ENCODE measurements around the gene MYH6. TPM values are rescaled to one million over a fixed set of nuclear protein-coding genes. Genes with fewer than 3 reads are reported as not detected.

MYH6 gene
- total and polyA plus RNA-seq, 7 donors = 1.5 to 4.9 (median 3.0) TPM; not detected in 4

GRCh38 chr14:23399591-23399990, 8.5 kb downstream of the MYH6 start:
- TF ChIP-seq CTCF (IDR thresholded peaks at IDR 0.05) (no peak), POLR2AphosphoS5 (IDR thresholded peaks at IDR 0.05) (no peak), POLR2A (IDR thresholded peaks at IDR 0.05) (no peak), EP300 (IDR thresholded peaks at IDR 0.05) (no peak)
- Histone ChIP-seq H3K4me1 (no peaks in the 10 kb centered on the region), H3K9me3 (no peaks in the 10 kb centered on the region), H3K27ac (no peak overlapping the region), H3K27me3 (no peaks in the 10 kb centered on the region), H3K4me3 (no peak overlapping the region), H3K36me3 (no peaks in the 10 kb centered on the region)
- 86% methylated on average over 6 of the region's 6 CpGs for WGBS, 2 donors
- intact Hi-C loops (cut with DNase I) = no loop called here
- no peak for DNase-seq

DNA sequence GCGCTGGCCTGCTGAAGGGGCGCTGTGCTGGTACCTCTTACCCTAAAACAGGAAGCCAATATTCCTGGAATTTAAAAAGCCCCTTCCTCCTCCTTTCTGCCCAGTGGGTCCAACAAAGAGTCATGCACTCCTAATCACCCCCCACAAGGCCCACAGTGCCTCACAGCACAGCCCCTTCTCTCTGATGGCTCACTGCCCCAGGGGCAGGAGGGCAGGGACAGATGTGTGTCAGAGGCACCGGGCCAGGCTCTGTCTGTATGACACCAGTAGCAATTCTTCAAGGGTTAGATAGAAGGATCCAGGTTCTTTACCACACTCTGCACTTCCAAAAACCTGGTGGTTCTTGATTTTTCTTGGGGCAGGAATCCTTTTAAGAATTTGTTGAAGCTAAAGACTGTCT, 8.9 kb downstream of the MYH6 start:
- Histone ChIP-seq H3K4me3 (no peak overlapping the region), H3K27me3 (no peaks in the 10 kb centered on the region), H3K36me3 (no peaks in the 10 kb centered on the region), H3K27ac (no peak overlapping the region), H3K4me1 (no peaks in the 10 kb centered on the region), H3K9me3 (no peaks in the 10 kb centered on the region)
- intact Hi-C loops (cut with DNase I) = no loop called here
- 93% methylated on average over 3 of the region's 3 CpGs for WGBS, 2 donors
- TF ChIP-seq POLR2AphosphoS5 (IDR thresholded peaks at IDR 0.05) (no peak), POLR2A (IDR thresholded peaks at IDR 0.05) (no peak), EP300 (IDR thresholded peaks at IDR 0.05) (no peak), CTCF (IDR thresholded peaks at IDR 0.05) (no peak)
- DNase-seq = no peak

GRCh38 chr14:23398348-23398747, 9.7 kb downstream of the MYH6 start:
- no peak for DNase-seq

GRCh38 chr14:23396781-23397407, 11.2 kb downstream of the MYH6 start:
- Histone ChIP-seq H3K4me3 (no peak overlapping the region), H3K27me3 (no peaks in the 10 kb centered on the region), H3K4me1 (no peaks in the 10 kb centered on the region), H3K27ac (no peak overlapping the region), H3K36me3 (no peaks in the 10 kb centered on the region), H3K9me3 (no peaks in the 10 kb centered on the region)
- intact Hi-C loops (cut with DNase I) = no loop called here
- WGBS, 2 donors = 92 to 95% methylated on average over 10 of the region's 10 CpGs
- no peak for TF ChIP-seq POLR2A (IDR thresholded peaks at IDR 0.05)
- no peak for TF ChIP-seq CTCF (IDR thresholded peaks at IDR 0.05)
- TF ChIP-seq POLR2AphosphoS5 (IDR thresholded peaks at IDR 0.05) = no peak
- no peak for TF ChIP-seq EP300 (IDR thresholded peaks at IDR 0.05)
- no peak for DNase-seq

More at GRCh38 chr14:23398348-23398747, 9.7 kb downstream of the MYH6 start:
- Histone ChIP-seq H3K4me3 (no peak overlapping the region), H3K27me3 (no peaks in the 10 kb centered on the region), H3K4me1 (no peaks in the 10 kb centered on the region), H3K27ac (no peak overlapping the region), H3K9me3 (no peaks in the 10 kb centered on the region), H3K36me3 (no peaks in the 10 kb centered on the region)
- intact Hi-C loops (cut with DNase I) = no loop called here
- 82 to 94% methylated on average over 4 of the region's 4 CpGs for WGBS, 2 donors
- no peak for TF ChIP-seq CTCF (IDR thresholded peaks at IDR 0.05)
- TF ChIP-seq POLR2A (IDR thresholded peaks at IDR 0.05) = no peak
- no peak for TF ChIP-seq EP300 (IDR thresholded peaks at IDR 0.05)
- TF ChIP-seq POLR2AphosphoS5 (IDR thresholded peaks at IDR 0.05) = no peak

DNA sequence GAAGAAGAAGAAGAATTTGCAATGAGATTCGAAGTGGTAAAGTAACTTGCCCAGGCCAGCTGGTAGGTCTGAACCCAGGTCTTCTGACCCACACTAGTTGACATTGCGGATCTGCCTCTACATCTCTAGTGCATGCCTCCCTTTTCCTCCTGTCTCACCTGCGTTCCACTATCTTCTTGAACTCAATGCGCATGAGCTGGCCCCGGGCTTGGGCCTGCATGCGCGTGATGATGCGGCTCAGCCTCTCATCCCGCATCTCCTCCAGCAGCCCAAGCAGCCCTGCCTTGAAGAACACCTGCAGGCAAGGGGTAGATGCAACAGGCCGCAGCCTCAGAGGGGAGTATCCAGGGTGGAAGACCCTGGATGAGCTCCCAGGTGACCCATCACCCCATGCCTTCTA, 11.9 kb downstream of the MYH6 start:
- DNase-seq = no peak
- H3K27me3 ChIP-seq = no peaks in the 10 kb centered on the region
- no peaks in the 10 kb centered on the region for H3K4me1 ChIP-seq
- intact Hi-C loops (cut with DNase I) = no loop called here
- no peaks in the 10 kb centered on the region for H3K36me3 ChIP-seq
- H3K27ac ChIP-seq = no peak overlapping the region
- TF ChIP-seq CTCF (IDR thresholded peaks at IDR 0.05) = no peak
- TF ChIP-seq POLR2A (IDR thresholded peaks at IDR 0.05) = no peak
- no peak for TF ChIP-seq POLR2AphosphoS5 (IDR thresholded peaks at IDR 0.05)
- no peak for TF ChIP-seq EP300 (IDR thresholded peaks at IDR 0.05)
- H3K4me3 ChIP-seq = no peak overlapping the region
- H3K9me3 ChIP-seq = no peaks in the 10 kb centered on the region
- WGBS, 2 donors = 92 to 93% methylated on average over 10 of the region's 10 CpGs

Data from sigmoid colon (tissue), 7 donors.